ENCODE results near the gene TESK2.

GRCh38 chr1:45485949-45486348, 5.0 kb downstream of the TESK2 start:
- TF ChIP-seq POLR2A (IDR thresholded peaks at IDR 0.05; ENCODE audit: borderline replicate concordance, extremely low read depth, insufficient read depth, insufficient read length), result no peak
- no peak for TF ChIP-seq CTCF (IDR thresholded peaks at IDR 0.05 in 2 of 3, conservative IDR thresholded peaks at IDR 0.05 in 1 of 3; ENCODE audit: borderline replicate concordance in 1 of 3, insufficient read depth in 1 of 3, low read depth in 2 of 3, low read length in 2 of 3)
- no peak for TF ChIP-seq ATF3 (IDR thresholded peaks at IDR 0.05)
- no peak for TF ChIP-seq EZH2 (IDR thresholded peaks at IDR 0.05)
- TF ChIP-seq ELF1 (IDR thresholded peaks at IDR 0.05; ENCODE audit: borderline replicate concordance, low read depth), result no peak
- no peak for TF ChIP-seq YY1 (IDR thresholded peaks at IDR 0.05; ENCODE audit: extremely low read depth, insufficient replicate concordance, low read depth, low read length)
- TF ChIP-seq RAD21 (IDR thresholded peaks at IDR 0.05; ENCODE audit: low read depth), result no peak
- no peak for TF ChIP-seq JUND (IDR thresholded peaks at IDR 0.05)
- TF ChIP-seq SRF (IDR thresholded peaks at IDR 0.05; ENCODE audit: low read depth), result no peak
- no peak for TF ChIP-seq CEBPB (IDR thresholded peaks at IDR 0.05; ENCODE audit: low read depth)
- no peak for TF ChIP-seq EZH2phosphoT487 (IDR thresholded peaks at IDR 0.05; ENCODE audit: borderline replicate concordance)
- no peak for TF ChIP-seq MAX (IDR thresholded peaks at IDR 0.05)
- no peak for TF ChIP-seq REST (IDR thresholded peaks at IDR 0.05; ENCODE audit: low read depth)
- no peak for TF ChIP-seq POLR2AphosphoS5 (IDR thresholded peaks at IDR 0.05; ENCODE audit: low read depth, low read length)
